ENCODE results near the gene SCAPER. TPM values are rescaled to one million over a fixed set of nuclear protein-coding genes. Genes with fewer than 3 reads are reported as not detected.

The SCAPER gene
- total RNA-seq, 1 experiment from 2014 or later: 14.7 TPM

GRCh38 chr15:76381366-76381765, 523.8 kb downstream of the SCAPER start:
- ATAC-seq: no peak
- ChIA-PET CTCF (no interaction called here), RAD21 (ENCODE audit: low non-redundant PET in 1 of 2, low total read pairs in 2 of 2, uncharacterized antibody in 2 of 2, unreplicated experiment in 2 of 2) (no interaction called here), POLR2A (no interaction called here)
- Histone ChIP-seq H3K4me2 (ENCODE audit: low read length) (no peak overlapping the region), H3K9me2 (ENCODE audit: insufficient read depth) (no peaks in the 10 kb centered on the region), H4K20me1 (ENCODE audit: insufficient read depth) (no peaks in the 10 kb centered on the region), H3K36me3 (ENCODE audit: control insufficient read depth in 1 of 2, insufficient read depth in 2 of 2, low read length in 2 of 2) (no peaks in the 10 kb centered on the region), H3K79me2 (ENCODE audit: insufficient read depth, low read length) (no peaks in the 10 kb centered on the region), H3K4me3 (replicated peaks in 1 of 2; ENCODE audit: low read depth in 1 of 2, low read length in 2 of 2) (no peak overlapping the region), H3K9me3 (ENCODE audit: control insufficient read depth in 1 of 2, insufficient read depth in 1 of 2, low read depth in 1 of 2, low read length in 2 of 2) (no peaks in the 10 kb centered on the region), H3K27me3 (ENCODE audit: insufficient read depth, low read length) (no peaks in the 10 kb centered on the region), H3K27ac (ENCODE audit: low read depth, low read length) (no peak overlapping the region), H2AFZ (ENCODE audit: low read depth, low read length, poor library complexity, severe bottlenecking) (no peak overlapping the region), H3K9ac (ENCODE audit: low read length) (no peak overlapping the region), H3K4me1 (ENCODE audit: control insufficient read depth in 1 of 2, insufficient read depth in 2 of 2, low read length in 2 of 2) (no peaks in the 10 kb centered on the region)
- intact Hi-C loops (cut with micrococcal nuclease): no loop called here
- DNase-seq (ENCODE audit: low read depth, low spot score): no peak
- no peak for TF ChIP-seq SRF (IDR thresholded peaks at IDR 0.05; ENCODE audit: low read depth)
- TF ChIP-seq SIN3A (IDR thresholded peaks at IDR 0.05; ENCODE audit: low read depth): no peak
- TF ChIP-seq SP1 (IDR thresholded peaks at IDR 0.05; ENCODE audit: low read depth): no peak
- TF ChIP-seq RAD21 (IDR thresholded peaks at IDR 0.05; ENCODE audit: low read depth): no peak
- no peak for TF ChIP-seq ZFX (IDR thresholded peaks at IDR 0.05)
- TF ChIP-seq FOSL1 (IDR thresholded peaks at IDR 0.05; ENCODE audit: low read depth): no peak
- TF ChIP-seq ZNF274 (IDR thresholded peaks at IDR 0.05; ENCODE audit: low read depth, low read length): no peak
- TF ChIP-seq, protein P1, sequence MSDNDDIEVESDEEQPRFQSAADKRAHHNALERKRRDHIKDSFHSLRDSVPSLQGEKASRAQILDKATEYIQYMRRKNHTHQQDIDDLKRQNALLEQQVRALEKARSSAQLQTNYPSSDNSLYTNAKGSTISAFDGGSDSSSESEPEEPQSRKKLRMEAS (IDR thresholded peaks at IDR 0.05): no peak
- TF ChIP-seq, protein P2, sequence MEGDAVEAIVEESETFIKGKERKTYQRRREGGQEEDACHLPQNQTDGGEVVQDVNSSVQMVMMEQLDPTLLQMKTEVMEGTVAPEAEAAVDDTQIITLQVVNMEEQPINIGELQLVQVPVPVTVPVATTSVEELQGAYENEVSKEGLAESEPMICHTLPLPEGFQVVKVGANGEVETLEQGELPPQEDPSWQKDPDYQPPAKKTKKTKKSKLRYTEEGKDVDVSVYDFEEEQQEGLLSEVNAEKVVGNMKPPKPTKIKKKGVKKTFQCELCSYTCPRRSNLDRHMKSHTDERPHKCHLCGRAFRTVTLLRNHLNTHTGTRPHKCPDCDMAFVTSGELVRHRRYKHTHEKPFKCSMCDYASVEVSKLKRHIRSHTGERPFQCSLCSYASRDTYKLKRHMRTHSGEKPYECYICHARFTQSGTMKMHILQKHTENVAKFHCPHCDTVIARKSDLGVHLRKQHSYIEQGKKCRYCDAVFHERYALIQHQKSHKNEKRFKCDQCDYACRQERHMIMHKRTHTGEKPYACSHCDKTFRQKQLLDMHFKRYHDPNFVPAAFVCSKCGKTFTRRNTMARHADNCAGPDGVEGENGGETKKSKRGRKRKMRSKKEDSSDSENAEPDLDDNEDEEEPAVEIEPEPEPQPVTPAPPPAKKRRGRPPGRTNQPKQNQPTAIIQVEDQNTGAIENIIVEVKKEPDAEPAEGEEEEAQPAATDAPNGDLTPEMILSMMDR (IDR thresholded peaks at IDR 0.05 in 2 of 3, conservative IDR thresholded peaks at IDR 0.05 in 1 of 3; ENCODE audit: borderline replicate concordance in 1 of 3, insufficient read depth in 1 of 3, low read depth in 2 of 3, low read length in 2 of 3): no peak
- no peak for TF ChIP-seq JUND (IDR thresholded peaks at IDR 0.05)
- no peak for TF ChIP-seq EZH2 (IDR thresholded peaks at IDR 0.05)
- no peak for TF ChIP-seq YY1 (IDR thresholded peaks at IDR 0.05; ENCODE audit: extremely low read depth, insufficient replicate concordance, low read depth, low read length)
- no peak for TF ChIP-seq ZBTB33 (IDR thresholded peaks at IDR 0.05; ENCODE audit: extremely low read depth, insufficient replicate concordance, low read length)
- TF ChIP-seq, protein P3, sequence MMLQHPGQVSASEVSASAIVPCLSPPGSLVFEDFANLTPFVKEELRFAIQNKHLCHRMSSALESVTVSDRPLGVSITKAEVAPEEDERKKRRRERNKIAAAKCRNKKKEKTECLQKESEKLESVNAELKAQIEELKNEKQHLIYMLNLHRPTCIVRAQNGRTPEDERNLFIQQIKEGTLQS (IDR thresholded peaks at IDR 0.05): no peak
- TF ChIP-seq EZH2phosphoT487 (IDR thresholded peaks at IDR 0.05; ENCODE audit: borderline replicate concordance): no peak
- no peak for TF ChIP-seq EGR1 (IDR thresholded peaks at IDR 0.05; ENCODE audit: low read depth)
- no peak for TF ChIP-seq ELF1 (IDR thresholded peaks at IDR 0.05; ENCODE audit: borderline replicate concordance, low read depth)
- no peak for TF ChIP-seq TCF7L2 (IDR thresholded peaks at IDR 0.05; ENCODE audit: borderline replicate concordance, extremely low read depth, insufficient read depth, insufficient read length)
- no peak for TF ChIP-seq POLR2AphosphoS5 (IDR thresholded peaks at IDR 0.05; ENCODE audit: low read depth, low read length)
- no TSS peak for BruUV-seq (replicated peaks)

Measured in HCT116 (cell line).